Prostate gland (tissue), 2 donors: ENCODE results near the gene HIP1R.

Experiments used
- CTCF ChIP-seq, 4 experiments: fragments of 200-600 bp in 2 of 4; fragments of 450-650 bp in 2 of 4; sonication (generic) in 2 of 4; IDR thresholded peaks; 1 replicate in 3 of 4; 2 replicates in 1 of 4; pipeline ENCODE4 v1.5.1; 2016 to 2019; ENCODE audit warnings: antibody characterized with exemption in 4 of 4, mild to moderate bottlenecking in 2 of 4, moderate library complexity in 2 of 4
- POLR2A ChIP-seq: fragments of 450-650 bp; IDR thresholded peaks from one replicate; pipeline ENCODE4 v1.6.1; 2016; ENCODE audit warnings: antibody characterized with exemption, mild to moderate bottlenecking

DNA sequence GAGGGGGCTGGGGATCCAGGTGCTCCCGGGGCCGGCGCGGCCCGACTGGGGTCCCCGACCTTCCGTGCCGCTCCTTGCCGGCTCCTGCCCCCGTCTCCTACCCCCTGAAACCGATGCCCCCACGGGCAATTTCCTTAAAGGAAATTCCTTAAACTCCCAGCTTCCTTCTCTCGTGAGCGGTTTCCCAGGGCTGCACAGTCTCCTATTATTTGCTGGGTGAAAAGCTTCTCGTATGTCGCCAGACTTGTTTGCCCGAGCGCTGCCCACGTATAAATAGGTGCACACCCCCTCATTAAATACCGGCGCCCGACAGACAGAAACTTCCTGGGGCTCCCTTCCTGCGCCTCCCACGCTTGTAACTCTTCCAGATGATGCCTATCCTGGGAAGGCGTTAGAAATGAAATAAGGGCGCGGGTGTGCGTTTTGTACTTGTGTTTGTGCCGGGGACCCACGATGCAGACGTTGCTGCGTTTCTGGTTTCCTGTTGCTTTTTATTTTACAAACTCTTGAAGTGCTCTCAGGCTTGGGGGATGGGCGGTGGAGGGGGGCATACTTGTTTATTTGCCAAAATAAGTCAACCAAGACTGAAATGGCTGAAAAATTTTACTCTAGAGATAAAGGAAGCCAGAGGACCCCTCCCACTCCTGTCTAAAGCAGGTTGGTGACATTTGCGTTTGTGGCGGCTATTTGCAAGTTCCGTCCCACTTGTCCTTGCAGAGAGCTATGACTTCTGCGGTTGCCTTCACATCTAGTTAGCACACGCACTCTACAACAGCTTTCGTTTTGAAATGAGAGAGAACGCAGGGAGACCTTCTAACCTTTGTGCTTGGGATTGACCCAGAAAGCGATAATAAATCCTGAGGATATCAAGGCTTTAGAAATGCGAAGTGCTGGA lies 1.0 kb downstream of the HIP1R start:
- TF ChIP-seq POLR2A (peak; percentile 56), CTCF (IDR thresholded peaks at IDR 0.05) (no peak)
